Choroid plexus epithelial cell (primary cell): ENCODE results near the gene HINT1.

ENCODE experiments used
- DNase-seq: peaks from one replicate; pipeline ENCODE4 v3.0.0-alpha.2; 2010; ENCODE audit warnings: low read depth
- H3K4me3 ChIP-seq: 2 replicates; pipeline ENCODE4 v1.5.1; 2011; ENCODE audit warnings: low read depth, mild to moderate bottlenecking, control low read depth, low read length, moderate library complexity
- TF ChIP-seq, protein P1 (sequence below): conservative IDR thresholded peaks from 2 replicates; pipeline ENCODE4 v1.5.1; 2011; ENCODE audit warnings: low read depth, mild to moderate bottlenecking, control low read depth, inconsistent platforms, low read length, moderate library complexity

HINT1 gene

DNA sequence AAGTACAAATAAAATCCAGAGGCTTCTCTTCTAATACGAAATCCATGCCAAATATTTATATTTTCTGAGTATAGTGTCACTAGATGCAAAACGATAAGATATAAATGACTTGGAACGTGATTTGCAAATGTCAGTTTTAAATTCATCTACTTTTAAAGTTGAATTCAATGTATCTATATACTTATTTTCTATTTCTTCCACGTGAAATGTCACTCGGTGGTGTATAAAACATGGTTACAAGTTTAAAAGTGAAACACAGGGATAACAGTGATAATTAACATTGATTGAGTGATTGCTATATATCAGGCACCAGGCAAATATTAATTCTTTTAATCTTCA lies 54.8 kb downstream of the HINT1 start:
- DNase-seq: no peak
- TF ChIP-seq, protein P1, sequence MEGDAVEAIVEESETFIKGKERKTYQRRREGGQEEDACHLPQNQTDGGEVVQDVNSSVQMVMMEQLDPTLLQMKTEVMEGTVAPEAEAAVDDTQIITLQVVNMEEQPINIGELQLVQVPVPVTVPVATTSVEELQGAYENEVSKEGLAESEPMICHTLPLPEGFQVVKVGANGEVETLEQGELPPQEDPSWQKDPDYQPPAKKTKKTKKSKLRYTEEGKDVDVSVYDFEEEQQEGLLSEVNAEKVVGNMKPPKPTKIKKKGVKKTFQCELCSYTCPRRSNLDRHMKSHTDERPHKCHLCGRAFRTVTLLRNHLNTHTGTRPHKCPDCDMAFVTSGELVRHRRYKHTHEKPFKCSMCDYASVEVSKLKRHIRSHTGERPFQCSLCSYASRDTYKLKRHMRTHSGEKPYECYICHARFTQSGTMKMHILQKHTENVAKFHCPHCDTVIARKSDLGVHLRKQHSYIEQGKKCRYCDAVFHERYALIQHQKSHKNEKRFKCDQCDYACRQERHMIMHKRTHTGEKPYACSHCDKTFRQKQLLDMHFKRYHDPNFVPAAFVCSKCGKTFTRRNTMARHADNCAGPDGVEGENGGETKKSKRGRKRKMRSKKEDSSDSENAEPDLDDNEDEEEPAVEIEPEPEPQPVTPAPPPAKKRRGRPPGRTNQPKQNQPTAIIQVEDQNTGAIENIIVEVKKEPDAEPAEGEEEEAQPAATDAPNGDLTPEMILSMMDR: no peak
- no peak overlapping the region for H3K4me3 ChIP-seq

DNA sequence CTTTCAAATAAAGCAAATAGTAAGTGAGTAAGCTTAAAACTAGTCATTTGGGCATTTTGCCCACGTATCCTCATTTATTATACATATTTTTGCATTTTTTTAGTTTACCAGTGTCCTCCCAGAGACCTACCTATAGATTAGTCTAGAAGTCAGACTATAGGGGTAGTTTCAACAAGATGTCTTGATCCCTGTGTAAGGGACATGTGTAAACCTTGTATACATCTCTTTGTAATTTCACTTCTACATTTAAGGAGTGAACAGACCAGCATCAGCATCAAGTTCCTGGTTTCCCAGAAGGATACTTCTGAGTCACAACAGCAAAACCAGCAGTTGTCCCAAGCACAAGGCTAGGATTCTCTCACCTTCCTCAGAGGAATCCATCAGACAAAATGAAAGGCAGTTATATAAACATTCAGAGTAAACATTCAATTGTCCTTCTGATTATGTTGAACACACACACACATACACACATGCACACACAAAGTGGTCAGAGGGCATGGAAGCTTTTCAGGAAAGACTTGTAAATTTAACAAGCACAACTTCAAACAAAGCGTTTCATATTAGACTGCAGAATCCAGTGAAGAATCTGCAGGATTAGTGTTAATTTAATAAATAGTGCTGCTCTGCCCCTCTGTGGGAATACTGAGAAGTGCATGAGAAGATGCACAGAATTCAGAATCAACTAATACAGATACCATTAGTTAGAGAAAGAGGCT lies 55.4 kb downstream of the HINT1 start:
- no peak overlapping the region for H3K4me3 ChIP-seq
- peak; percentile 65 for DNase-seq
- TF ChIP-seq, protein P1: peak; percentile 69
